GM18907 (cell line): ENCODE data around the gene SLC9A7.
"Not testable (repeated sequence)": the region's sequence is repeated elsewhere in the genome, so short reads cannot be mapped to it uniquely, and the experiment has no call there.

ENCODE experiments used
- ATAC-seq: cut with Tn5 transposase; IDR thresholded peaks from one replicate; pipeline ENCODE4 v1.9.1; 2021; ENCODE audit warnings: mild to moderate bottlenecking, moderate library complexity; ENCODE audit not compliant: unreplicated experiment

The SLC9A7 gene

DNA sequence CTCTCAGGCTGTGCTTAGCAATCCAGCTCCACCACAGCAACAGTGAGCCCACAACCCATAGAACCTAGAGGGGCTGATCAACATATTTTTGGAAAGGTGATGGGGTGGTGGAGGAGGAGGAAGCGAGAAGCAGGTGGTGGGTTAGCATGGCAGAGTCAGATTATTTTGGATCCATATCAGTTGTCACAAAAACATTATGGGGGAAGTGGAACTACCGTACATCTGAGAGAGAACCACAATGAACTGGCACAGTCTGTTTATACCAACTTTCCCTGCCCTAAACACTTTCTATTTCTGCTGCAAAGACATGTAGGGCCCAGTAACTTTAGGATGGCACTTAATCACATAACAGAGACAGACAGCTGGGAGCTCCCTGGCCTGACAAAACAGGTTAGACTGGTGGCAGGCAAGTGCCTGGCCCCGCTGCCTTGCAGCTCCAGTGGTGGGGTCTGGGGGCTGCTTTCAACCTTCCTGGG lies 4.3 kb downstream of the SLC9A7 start:
- ATAC-seq, result peak; percentile 36

DNA sequence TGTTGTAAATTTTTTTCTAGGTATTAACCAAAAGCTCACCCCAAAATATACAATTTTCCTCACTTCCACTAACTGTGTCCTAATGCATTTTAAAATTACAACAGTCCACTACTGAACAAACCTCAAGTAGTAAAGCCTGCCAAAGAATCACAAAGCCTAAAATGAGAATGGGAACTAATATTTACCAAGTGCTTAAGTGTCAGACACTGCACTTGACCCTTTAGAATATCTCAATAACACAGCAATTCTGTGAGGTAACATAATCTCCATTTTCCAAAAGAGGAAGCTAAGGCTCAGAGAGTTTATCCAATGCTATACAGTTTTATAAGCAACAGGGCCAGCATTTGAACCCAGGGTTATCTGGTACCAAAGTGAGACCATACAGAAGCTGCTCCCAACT lies 4.9 kb downstream of the SLC9A7 start:
- ATAC-seq, result no peak

DNA sequence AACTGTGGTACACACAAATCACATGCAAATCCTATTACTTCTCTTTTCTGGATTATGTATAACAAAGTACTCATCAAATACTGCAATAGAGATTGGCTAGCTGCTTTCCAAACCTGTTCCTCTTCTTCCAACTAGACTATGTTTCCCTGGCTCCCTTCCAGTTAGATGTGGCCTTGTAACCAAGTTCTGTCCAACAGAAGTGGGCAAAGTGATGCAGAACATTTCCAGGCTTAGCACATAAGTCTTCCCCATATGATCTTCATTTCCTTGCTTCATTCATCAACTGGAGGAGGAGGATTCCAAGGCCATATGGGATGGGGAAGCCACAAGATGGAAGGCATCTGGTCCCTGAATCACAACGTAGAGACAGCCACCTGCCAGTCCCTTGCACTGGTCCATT lies 8.0 kb downstream of the SLC9A7 start:
- ATAC-seq, result no peak

DNA sequence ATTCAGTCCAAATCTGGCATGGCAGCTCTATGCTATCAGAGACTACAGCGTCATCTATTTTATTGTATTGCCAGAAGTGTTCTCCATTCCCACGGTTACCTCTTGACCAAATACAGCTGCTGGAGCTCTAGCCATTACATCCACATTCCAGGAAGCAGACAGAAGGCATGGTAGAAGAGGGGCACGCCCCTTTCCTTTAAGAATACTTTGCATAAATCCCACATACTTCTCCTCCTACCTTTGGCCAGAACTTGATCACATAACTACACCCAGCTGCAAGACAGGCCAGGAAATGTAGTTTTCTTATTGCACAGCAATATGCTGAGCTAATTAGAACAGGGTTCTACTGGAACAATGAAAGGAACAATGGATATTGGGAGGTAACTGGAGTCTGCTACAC lies 14.9 kb downstream of the SLC9A7 start:
- ATAC-seq, result no peak

DNA sequence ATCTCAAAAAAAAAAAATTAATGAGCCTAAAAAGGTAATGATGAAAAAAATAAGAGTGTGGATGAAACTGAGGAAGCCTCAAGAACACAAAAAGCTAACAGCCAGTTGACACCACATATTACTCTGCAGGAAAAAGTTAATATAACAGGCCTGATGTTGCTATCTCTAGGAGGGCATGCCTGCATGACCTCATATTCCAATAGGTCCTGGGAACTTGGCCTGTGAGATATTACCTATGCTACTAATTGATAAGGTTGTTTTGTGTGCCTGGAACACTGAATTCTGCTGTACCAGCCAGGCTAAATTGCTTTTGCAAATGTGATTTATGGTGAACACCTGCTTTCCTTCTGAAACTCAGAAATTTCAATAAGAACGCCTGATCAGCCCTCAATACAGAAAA lies 15.9 kb downstream of the SLC9A7 start:
- no peak for ATAC-seq

DNA sequence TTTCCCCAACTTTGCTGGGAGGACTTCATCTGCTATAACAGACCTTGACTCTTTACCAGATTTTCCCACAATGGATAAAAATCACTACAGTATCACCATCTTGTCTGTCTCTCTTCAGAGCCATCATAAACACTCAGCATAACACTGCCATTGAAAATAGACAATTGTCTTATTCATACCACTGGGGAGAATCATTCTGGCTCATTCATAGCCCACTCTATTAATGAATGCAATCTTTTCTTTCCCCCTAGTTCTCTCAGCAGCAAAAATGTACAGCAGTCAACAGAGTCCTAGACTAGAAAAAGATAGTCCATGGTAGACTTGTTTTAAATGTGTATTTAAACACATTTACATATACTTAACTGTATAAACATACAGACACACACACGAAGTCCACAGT lies 19.2 kb downstream of the SLC9A7 start:
- ATAC-seq, result no peak

DNA sequence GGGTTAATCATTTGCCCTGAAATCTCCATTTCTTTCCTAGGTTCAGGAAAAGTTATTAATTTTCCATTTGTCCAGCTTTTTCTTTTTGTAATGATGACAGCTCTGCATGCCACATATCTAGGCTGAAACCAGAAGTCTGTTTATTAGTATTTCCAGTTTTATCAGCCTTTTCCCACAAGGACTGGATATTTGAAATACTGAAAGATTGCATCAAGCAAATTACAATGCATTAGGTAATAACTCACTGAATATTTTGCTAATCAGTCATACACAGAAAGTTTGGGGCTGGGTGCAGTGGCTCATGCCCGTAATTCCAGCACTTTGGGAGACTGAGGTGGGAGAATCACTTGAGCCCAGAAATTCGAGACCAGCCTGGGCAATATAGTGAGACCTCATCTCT lies 21.5 kb downstream of the SLC9A7 start:
- no peak for ATAC-seq

DNA sequence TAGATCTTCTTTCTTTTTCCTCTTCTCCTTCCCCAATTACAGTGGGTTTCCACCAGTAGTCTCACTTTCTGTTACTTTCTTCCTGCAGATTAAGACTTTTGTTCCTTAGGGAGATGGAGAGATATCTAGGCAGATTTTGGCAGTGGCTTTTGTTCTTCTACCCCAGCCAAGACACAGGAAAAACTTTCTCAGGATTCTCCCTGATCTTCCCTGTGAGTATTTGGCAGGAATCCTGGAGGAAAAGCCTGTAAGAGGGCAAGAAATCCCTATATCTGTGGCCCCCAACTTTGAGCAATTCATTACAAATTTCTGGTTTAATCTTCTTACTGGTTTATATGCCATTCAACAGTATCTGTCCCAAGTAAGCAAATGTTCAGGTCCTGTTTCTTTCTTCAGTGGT lies 21.9 kb downstream of the SLC9A7 start:
- ATAC-seq, result no peak

DNA sequence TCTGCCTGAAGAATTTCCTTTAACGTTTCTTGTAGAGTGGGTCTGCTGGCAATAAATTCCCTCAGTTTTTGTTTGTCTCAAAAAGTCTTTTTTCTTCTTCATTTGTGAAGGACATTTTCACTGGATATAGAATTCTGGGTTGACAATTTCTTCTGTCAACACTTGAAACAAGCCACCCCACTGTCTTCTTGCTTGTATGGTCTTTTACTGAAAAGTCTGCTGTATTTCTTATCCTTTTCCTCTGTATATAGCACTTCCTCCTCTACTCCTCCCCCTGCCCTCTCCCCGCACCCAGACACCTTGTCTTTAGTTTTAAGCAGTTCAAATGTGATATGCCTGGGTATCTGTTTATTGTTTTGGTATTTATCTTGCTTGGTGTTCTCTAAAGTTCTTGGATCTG lies 23.3 kb downstream of the SLC9A7 start:
- ATAC-seq, result no peak

DNA sequence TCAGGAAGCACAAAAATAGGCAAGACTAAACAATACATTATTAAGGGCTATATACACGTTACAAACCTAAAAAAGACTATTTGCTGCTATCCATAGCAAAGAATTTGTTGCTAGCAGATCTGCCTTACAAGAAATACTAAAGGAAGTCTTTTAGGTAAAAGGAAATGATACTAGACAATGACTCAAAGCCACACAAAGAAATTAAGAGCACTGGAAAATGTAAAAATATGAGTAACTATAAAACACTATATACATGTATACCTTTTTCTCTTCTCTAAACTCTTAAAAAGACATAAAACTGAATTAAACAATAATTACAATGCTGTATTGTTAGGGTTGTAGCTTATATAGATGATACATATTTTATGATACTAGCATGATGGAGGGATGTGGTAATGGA lies 25.7 kb downstream of the SLC9A7 start:
- ATAC-seq, result no peak

DNA sequence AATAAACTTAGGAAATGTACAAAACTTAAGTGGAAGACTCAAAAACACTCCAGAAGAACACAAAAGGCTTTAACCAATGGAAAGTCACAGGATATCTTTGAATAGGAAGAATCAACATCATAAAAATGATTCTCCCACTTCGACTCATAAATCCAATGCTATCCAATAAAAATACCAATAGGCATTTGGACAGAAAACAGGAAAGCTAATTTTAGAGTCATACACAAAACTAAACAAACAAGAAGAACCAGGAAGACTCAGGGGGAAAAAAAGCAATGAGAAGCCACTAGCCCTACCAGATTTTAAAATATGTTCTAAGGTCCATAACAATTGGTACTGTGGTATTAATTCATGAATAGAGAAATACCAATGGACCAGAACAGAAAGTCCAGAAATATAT lies 28.2 kb downstream of the SLC9A7 start:
- ATAC-seq, result no peak

DNA sequence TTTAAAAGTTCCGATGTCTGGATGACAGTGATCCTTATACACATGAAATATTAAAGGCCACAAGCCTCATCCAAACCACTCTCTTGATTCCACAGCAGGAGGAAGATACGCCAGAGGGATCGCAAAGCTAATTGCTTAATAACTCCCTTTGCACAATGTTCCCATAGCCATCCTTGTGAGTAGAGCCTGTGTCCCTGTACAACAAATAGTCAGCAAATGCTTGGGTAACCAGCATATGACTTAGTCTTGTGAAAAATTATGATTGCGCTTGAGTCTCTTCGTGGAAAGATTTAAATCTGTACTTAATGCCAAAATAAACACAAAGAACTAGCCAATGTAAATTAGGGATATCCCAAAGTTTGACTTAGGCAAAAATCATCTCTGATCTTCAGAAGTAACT lies 31.5 kb downstream of the SLC9A7 start:
- no peak for ATAC-seq

DNA sequence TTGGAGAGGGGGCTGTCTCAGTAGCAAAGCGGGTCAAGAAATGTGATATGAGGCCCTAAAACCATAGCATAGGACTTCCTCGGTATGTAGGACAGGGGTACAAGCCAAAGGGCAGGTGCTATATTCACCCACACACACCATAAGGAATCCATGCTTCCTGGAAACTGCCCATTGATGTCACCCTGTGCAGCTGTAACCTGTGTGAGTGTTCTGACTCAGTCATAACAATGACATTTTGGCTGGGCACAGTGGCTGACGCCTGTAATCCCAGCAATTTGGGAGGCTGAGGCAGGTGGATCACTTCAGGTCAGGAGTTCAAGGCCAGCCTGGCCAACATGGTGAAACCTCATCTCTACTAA lies 35.4 kb downstream of the SLC9A7 start:
- not testable (repeated sequence) for ATAC-seq

DNA sequence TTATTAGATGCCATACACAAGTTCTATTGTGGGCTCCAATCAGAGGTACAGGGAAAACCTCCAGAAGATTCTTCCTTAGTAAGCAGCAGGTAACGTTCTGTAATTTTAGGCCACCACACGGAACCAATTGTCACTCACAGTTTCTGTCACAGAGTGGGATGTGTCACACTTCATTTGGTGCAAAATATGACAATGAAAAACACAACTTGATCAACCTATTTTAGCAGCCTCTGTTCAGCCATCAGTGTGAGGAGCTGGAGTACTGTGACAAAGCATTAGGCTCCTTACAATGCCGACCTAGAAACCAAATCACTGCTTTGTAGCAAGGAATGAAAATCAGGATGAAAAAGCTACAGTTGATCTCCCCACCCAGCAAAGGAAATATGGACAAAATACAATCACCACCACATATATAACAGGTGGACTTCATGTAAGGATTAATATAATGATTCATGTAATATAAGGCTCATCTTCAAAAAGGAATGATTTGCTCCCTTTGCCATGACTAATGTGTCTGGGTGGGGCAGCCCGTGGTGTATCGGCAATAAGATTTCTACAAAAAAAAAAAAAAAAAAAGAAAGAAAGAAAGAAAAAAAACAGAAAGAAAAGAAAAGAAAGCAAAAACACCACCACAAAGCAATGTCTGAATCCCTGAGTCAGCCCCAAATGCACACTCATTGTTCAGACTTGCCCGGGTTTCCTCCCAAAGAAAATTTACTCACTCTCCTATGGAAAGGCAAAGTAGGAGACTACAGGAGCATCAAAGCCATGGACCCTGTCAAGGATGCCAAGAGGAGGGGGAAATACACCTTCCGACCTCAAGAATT lies 36.0 kb downstream of the SLC9A7 start:
- no peak for ATAC-seq

DNA sequence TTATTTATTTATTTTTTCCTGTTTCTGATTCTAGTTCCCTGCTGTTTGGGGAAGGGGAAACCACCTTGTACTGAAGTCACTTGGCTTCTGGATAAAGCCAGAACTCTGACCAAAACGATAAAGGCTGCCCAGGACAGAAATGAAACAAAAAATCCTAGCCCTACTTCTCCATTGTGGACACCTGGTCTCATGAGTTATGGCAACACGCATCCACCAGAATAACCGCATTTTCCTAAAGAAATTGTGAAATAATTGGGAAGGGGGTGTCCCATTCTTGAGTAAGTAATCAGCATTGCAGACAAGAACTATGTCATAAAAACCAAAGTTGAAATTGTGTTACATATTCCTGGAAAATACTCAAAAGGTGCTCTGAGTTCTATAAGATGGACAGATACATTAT lies 42.1 kb downstream of the SLC9A7 start:
- no peak for ATAC-seq

DNA sequence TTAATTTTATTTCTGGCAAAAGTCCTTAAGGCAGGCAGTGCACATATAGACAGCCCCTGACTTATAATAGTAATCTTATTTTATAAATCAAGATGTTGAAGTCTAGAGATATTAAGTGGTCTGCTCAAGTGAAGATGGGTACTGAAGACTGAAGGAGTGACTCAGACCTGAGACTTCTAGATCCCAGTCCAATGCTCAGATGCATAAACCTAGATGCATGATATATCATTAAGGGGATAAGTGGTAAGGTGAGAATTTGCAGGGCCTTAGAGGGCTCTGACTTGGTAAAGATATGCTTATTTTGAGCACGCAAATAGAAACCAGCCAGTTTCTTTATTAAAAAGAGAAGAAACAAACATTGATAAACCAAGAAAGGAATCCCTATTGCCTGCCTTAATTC lies 42.9 kb downstream of the SLC9A7 start:
- no peak for ATAC-seq

DNA sequence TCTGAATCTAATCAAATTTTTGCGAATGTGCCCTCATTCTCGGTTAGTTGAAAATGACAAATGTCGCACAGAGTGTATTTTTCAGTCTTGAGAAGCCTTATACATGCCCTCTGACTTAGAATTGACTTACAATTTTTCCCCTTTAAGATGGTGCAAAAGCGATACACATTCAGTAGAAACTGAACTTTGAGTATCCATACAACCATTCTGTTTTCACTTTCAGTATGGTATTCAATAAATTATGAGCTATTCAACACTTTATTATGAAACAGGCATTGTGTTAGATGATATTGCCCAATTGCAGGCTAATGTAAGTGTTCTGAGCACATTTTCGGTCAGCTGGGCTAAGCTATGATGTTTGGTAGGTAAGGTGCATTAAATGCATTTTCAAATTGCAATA lies 43.4 kb downstream of the SLC9A7 start:
- no peak for ATAC-seq

DNA sequence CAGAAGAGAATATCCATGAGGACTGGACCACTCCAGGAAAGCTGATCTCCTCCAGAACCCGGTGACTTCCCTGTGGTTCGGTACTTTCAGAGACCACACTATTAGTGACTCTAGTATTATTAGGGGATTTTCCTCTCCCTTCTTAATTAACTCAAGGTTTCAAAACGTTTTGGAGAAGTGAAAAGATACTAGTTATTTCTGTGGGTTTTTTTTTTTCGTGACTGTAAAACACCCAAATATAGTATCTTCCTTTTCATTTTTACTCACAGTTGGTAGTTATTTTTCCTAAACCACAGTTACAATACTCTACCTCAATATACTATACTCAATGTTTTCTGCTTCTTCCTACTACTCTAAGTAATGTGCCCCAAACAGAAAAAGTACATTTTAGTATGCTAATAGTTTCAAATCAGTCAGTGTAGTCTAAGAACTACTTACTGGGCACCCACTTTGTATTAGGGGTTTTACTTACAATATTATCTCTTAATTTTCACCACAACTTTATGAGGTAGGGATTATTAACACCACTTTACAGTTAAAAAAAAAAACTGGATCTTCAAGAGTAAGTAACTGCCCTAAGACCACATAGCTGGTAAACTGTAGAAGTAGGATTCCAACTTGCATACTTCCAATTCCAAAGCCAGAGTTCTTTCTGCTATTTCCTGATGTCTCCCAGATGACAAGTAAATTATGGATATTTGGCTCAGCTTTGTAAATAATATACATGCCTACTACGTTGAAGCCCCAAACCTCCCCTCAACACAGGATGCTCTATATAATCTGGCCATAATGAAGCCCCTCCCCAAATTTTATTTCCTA lies 45.0 kb downstream of the SLC9A7 start:
- peak; percentile 68 for ATAC-seq

DNA sequence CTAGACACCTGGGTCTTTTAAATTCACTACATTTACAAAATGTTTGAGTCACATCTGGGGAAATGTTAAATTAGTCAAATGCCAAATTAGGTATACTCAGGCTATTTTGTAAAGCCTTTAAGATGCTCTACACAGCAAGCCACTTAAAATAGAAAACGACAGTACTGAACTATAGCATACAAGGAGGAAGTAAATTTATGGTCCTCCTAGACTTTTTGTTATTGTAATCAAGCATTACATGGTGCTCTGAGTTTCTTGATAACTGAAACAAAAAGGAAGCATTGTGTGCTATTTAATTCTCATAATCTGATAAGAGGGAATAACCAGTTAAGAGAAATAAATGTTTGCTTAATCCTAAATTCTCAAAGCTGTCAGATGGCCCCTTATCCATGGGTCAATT lies 46.2 kb downstream of the SLC9A7 start:
- ATAC-seq, result no peak

DNA sequence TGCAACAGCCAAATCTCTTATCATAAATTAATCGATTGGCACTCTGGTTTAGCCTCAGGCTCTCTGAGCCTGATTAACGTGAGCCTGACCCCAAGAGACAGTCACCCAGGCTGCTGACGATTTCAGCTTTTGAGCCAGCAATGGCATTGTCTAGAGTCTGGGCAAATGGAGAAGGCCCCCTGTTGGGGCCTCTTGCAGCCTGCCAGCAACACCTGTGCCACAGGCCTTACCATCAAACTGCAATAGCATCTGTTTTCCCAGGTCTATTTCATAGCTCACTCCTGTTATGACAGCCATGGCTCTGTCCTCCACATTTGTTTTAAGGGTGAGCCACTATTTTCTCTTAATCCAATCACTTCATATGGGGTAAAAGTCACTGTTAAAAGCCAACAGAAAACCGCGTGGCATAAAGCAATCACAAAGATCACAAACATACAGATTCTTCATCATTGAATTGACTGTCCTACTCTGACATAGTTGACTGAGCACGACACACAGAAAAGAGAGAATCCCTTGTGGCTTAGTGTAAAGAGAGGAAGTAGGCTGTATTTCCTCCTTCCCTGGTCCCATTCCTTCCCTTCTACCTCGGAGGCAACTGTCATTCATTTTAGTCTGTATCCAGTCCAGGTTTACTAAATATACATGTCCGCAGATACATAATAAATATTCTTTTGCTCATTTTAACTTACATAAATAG lies 47.8 kb downstream of the SLC9A7 start:
- ATAC-seq, result no peak

DNA sequence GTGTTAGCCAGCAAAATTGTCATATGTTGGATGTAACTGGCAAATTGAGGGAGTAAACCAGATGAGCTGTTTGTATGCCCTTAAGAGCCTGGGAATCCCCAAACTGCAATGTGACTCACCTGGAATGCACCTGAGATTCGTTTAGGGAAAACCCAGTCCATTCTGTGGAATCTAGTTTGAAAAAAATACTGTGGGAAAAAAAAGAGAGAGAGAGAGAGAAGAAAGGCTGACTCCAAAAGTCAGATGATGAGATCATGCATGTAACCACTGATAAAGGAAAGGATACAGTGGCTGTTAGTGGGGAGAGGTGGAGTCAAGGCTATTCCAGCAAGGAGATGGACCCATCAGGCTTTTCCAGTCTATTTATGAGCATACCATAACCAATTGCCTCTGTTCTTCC lies 48.5 kb downstream of the SLC9A7 start:
- no peak for ATAC-seq
